HG03521 (cell line): ENCODE measurements around the gene WASL.
"Not testable (repeated sequence)": the region's sequence is repeated elsewhere in the genome, so short reads cannot be mapped to it uniquely, and the experiment has no call there.

Experiments used
- ATAC-seq: cut with Tn5 transposase; IDR thresholded peaks from one replicate; pipeline ENCODE4 v1.9.1; 2021; ENCODE audit warnings: mild to moderate bottlenecking, moderate library complexity; ENCODE audit not compliant: unreplicated experiment

WASL gene

DNA sequence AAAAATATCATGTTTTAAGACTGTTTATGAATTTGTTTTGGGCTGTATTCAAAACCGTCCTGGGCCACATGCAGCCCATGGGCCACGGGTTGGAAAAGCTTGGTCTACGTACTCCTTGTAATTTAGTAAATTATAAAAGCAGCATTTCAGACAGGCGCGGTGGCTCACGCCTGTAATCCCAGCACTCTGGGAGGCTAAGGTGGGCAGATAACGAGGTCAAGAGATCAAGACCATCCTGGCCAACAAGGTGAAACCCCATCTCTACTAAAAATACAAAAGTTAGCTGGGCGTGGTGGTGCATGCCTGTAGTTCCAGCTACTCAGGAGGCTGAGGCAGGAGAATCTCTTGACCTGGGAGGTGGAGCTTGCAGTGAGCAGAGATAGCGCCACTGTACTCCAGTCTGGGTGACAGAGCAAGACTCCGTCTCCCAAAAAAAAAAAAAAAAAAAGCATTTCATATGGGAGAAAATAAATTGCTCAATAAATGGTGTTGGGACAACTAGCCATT, 11.6 kb downstream of the WASL start:
- ATAC-seq: not testable (repeated sequence)

DNA sequence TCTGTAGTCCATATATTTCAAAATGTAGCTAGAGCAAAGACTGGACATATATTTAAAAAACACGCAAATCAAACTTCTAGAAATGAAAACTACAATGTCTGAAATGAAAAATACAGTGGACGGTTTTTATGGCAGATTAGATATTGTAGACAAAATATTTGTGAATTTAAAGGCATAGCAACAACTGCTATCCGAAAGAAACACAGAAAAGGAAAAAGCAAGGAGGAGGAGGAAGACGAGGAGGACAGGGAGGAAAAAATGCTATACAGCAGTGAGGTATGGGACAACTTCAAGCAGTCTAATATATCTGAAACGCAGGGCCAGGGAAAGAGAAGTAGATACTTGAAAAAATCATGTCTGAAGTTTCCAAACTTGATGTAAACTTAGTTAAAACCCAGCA, 13.3 kb downstream of the WASL start:
- no peak for ATAC-seq

- ATAC-seq: no peak
These were observed 14.3 kb downstream of the WASL start for GRCh38 chr7:123734498-123734897.

- ATAC-seq: no peak
These were observed 16.3 kb downstream of the WASL start for GRCh38 chr7:123732413-123733091.

DNA sequence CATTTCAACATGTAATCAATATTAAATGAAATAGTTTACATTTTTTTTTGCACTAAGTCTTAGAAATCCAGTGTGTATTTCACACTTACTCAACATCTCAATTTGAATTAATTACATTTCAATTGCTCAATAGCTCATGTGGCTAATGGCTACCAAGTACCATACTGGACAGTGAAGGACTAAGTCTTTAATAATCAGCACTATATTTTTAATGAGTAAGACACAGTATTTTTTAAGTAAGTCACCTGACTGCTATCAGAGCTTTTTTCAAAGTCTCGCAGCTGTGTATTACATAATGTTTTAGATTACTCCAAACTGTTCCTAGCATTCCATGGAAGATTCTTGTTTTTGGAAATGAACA, 19.6 kb downstream of the WASL start:
- no peak for ATAC-seq

- no peak for ATAC-seq
These were observed 21.5 kb downstream of the WASL start for GRCh38 chr7:123727071-123727837.

- ATAC-seq: no peak
These were observed 23.1 kb downstream of the WASL start for GRCh38 chr7:123725586-123726171.

- ATAC-seq: no peak
These were observed 24.0 kb downstream of the WASL start for GRCh38 chr7:123724817-123725253.

- no peak for ATAC-seq
These were observed 24.9 kb downstream of the WASL start for GRCh38 chr7:123723913-123724312.

DNA sequence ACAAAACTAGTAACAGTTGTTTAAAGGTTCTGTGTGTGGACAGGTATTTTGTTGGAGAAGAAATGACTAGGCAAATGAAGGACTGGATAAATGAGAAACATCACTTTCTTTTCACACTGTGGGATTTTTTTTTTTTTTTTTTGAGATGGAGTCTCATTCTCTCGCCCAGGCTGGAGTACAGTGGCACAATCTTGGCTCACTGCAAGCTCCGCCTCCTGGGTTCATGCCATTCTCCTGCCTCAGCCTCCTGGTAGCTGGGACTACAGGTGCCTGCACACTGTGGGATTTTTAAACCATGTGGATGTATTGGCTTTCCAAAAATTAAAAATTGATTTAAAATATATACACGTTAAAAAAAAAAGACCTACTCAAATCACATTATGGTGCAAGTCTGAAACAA, 28.3 kb downstream of the WASL start:
- ATAC-seq: not testable (repeated sequence)

DNA sequence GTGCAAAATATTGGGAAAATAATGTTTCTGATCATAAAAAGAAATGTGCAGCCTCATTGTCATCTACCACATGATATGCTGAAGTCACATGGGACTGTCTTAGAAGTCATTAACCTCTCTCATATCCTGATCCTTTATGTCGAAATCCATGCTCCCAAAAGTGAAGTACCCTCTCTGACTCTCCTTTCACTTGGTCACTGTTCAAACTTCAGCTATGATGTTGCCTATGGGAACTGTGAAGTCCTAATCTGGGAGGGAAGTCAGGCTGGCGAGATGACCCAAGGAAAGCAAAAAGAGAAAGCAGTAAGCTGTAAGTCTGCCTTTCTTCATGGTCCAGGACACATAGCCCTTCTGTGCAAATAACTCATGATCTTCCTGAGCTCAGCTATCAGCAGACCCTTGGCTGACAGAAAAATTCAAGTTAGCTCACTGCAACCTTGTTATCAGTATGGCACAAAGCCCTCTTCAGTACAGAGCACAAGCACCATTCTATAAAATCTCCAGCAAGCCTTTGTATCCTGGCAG, 29.5 kb downstream of the WASL start:
- no peak for ATAC-seq

DNA sequence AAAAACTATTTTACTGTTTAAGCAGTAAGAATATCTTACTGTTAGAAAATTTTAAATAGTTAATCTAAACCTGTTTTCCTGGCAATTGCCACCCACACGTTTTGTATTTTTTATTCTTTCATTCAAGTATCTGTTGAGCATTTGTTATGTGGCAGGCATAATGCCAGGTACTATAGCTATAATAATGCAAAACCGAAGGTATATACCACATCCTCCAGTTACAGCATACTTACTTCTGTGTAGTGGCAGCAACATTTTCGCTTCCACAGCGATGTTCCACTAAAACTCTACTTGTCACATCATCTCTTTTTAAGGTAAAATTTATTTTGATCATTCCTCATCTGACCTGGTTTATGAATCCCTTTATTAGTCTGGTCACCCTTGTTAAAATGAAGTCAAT, 30.0 kb downstream of the WASL start:
- ATAC-seq: no peak

GRCh38 chr7:123717689-123718088, 31.1 kb downstream of the WASL start:
- no peak for ATAC-seq

- no peak for ATAC-seq
These were observed 31.9 kb downstream of the WASL start for GRCh38 chr7:123716877-123717276.

GRCh38 chr7:123715799-123716198, 33.0 kb downstream of the WASL start:
- no peak for ATAC-seq

DNA sequence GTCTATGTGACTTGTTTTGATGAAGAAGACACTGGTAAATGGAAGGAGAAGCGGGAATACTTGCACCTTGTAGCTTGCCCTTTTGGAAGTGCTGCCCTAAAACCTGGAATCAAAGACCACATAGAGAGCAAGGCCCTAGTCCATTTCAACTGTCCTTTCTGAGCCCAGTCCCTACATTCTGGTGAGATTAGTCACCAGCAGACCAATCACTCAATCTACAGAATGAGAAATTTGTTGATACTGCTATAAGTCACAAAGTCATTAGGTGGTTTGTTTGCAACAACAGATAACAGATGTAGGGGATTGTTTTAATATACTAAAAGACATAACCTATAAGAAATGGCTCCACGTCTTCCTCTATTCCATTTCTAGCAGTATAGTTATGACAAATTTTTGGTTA, 33.6 kb downstream of the WASL start:
- no peak for ATAC-seq

- ATAC-seq: no peak
These were observed 34.3 kb downstream of the WASL start for GRCh38 chr7:123714296-123715080.

- no peak for ATAC-seq
These were observed 36.2 kb downstream of the WASL start for GRCh38 chr7:123712619-123713018.

DNA sequence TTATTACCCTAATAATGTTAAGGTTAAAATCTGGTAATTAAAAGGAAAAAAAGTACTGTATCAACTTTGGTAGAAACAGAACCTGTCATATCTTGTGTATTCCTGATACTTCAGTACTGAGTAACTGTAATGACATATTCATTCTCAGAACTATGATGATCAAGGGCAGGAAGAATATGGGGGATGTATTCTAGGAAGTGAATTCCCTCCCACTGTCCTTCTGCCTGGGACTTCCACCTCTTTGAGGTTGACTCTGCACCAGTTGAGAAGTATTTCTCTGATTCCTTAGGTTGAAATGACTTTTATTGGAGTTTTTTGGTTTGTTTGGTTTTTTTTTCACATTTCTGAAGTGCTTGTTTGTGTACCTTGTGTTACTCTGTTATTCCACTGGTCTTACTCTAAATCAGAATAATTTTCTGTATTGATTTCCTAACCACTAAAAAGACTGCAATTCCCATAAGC, 36.9 kb downstream of the WASL start:
- ATAC-seq: no peak

DNA sequence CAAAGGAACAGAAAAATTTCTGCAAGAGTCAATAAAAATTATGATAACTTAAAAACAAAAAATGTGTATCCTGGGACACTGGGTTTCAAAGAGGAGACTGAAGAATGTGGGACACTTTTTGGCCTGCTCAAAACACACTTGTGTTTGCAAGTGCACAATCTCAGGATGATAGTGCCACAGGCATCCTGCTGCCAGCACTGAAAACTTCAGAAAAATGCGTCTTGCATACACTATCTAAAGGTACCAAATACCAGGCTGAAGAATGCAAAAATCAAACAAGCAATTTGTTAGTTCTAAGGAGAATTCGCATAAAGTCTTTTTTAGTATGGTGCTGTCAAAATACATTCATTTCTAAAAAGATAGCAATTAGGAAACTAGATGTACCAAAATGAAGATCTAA, 38.1 kb downstream of the WASL start:
- ATAC-seq: no peak

- no peak for ATAC-seq
These were observed 39.3 kb downstream of the WASL start for GRCh38 chr7:123709525-123709924.
